K562 (cell line): ENCODE measurements around the gene OSBPL3. TPM values are rescaled to one million over a fixed set of nuclear protein-coding genes. Genes with fewer than 3 reads are reported as not detected.

Experiments used
- ARNT ChIP-seq, 2 experiments: fragments of 450-650 bp; IDR thresholded peaks; 2 replicates each; pipeline ENCODE4 v1.6.1; 2016; ENCODE audit warnings: mild to moderate bottlenecking in 1 of 2
- BCLAF1 ChIP-seq, 2 experiments: fragments of 450-650 bp in 1 of 2; IDR thresholded peaks; 2 replicates each; pipeline ENCODE4 v1.6.1; 2011 to 2017; ENCODE audit warnings: low read depth in 2 of 2, antibody characterized with exemption in 1 of 2, borderline replicate concordance in 1 of 2, low read length in 1 of 2, mild to moderate bottlenecking in 1 of 2, mixed read lengths in 1 of 2; ENCODE audit not compliant: control insufficient read depth in 1 of 2
- CSDE1 ChIP-seq, 2 experiments: fragments of 450-650 bp; IDR thresholded peaks; 2 replicates each; pipeline ENCODE4 v1.6.1; 2016; ENCODE audit warnings: mild to moderate bottlenecking in 1 of 2
- CTBP1 ChIP-seq: fragments of 450-650 bp; IDR thresholded peaks from 2 replicates; pipeline ENCODE4 v1.6.1; 2016; ENCODE audit warnings: borderline replicate concordance
- ESRRB ChIP-seq: fragments of 250-450 bp; sonication (Bioruptor Pico); IDR thresholded peaks from 2 replicates; pipeline ENCODE4 v1.5.0; 2020; ENCODE audit warnings: mild to moderate bottlenecking, moderate library complexity, borderline replicate concordance
- ETV1 ChIP-seq: fragments of 450-650 bp; conservative IDR thresholded peaks from 2 replicates; pipeline ENCODE4 v1.6.1; 2016; ENCODE audit warnings: missing genetic modification characterization, control low read depth, low read depth, missing compliant biosample characterization
- ETV5 ChIP-seq: sonication (generic); formaldehyde crosslinking; IDR thresholded peaks from 2 replicates; pipeline ENCODE4 v1.4.0; 2020; ENCODE audit warnings: low read depth, mild to moderate bottlenecking, missing genetic modification reagents
- FOXA1 ChIP-seq: fragments of 450-650 bp; IDR thresholded peaks from 2 replicates; pipeline ENCODE4 v1.6.1; 2016; ENCODE audit warnings: mild to moderate bottlenecking, borderline replicate concordance
- GATAD2A ChIP-seq: fragments of 450-650 bp; IDR thresholded peaks from 2 replicates; pipeline ENCODE4 v1.6.1; 2017
- HMGXB4 ChIP-seq: sonication (generic); formaldehyde crosslinking; IDR thresholded peaks from 2 replicates; pipeline ENCODE4 v1.8.1; 2023; ENCODE audit warnings: mild to moderate bottlenecking, missing genetic modification reagents
- KDM1A ChIP-seq, 2 experiments: fragments of 450-650 bp; IDR thresholded peaks; 2 replicates each; pipeline ENCODE4 v1.6.1; 2016; ENCODE audit warnings: mild to moderate bottlenecking in 2 of 2
- KLF16 ChIP-seq: IDR thresholded peaks from 2 replicates; pipeline ENCODE4 v1.6.1; 2016; ENCODE audit warnings: antibody characterized with exemption
- MAFF ChIP-seq: IDR thresholded peaks from 2 replicates; pipeline ENCODE4 v1.6.1; 2012; ENCODE audit warnings: low read length, improper control_type of control experiment
- MAFK ChIP-seq: IDR thresholded peaks from 2 replicates; pipeline ENCODE4 v1.6.1; 2011; ENCODE audit warnings: low read length, improper control_type of control experiment
- NFE2 ChIP-seq: IDR thresholded peaks from 2 replicates; pipeline ENCODE4 v1.6.1; 2014; ENCODE audit warnings: antibody characterized with exemption, low read depth
- NFRKB ChIP-seq: fragments of 450-650 bp; IDR thresholded peaks from 2 replicates; pipeline ENCODE4 v1.6.1; 2016; ENCODE audit warnings: low read depth
- NR2C2 ChIP-seq, 2 experiments: fragments of 200-800 bp in 1 of 2; sonication (Bioruptor generic) in 1 of 2; sonication (generic) in 1 of 2; formaldehyde crosslinking in 1 of 2; IDR thresholded peaks; 2 replicates each; pipeline versions ENCODE4 v1.6.1 to v1.8.0; 2016 to 2022; ENCODE audit warnings: mild to moderate bottlenecking in 1 of 2, missing compliant biosample characterization in 1 of 2, missing genetic modification characterization in 1 of 2, missing genetic modification reagents in 1 of 2
- RAD21 ChIP-seq, 2 experiments: fragments of 250-450 bp in 1 of 2; fragments of 450-650 bp in 1 of 2; sonication (Bioruptor Pico) in 1 of 2; formaldehyde crosslinking in 1 of 2; IDR thresholded peaks in 1 of 2; conservative IDR thresholded peaks in 1 of 2; 2 replicates each; pipeline versions ENCODE4 v1.4.0 to v1.8.0; 2020 to 2022; ENCODE audit warnings: mild to moderate bottlenecking in 2 of 2, moderate library complexity in 1 of 2
- RBM14 ChIP-seq: fragments of 200-400 bp; formaldehyde crosslinking; IDR thresholded peaks from 2 replicates; pipeline ENCODE4 v1.6.1; 2018; ENCODE audit warnings: low read depth, mild to moderate bottlenecking, low read length, moderate library complexity, borderline replicate concordance; ENCODE audit not compliant: insufficient read depth
- ZFX ChIP-seq: sonication (generic); formaldehyde crosslinking; IDR thresholded peaks from 2 replicates; pipeline ENCODE4 v1.8.0; 2022; ENCODE audit warnings: mild to moderate bottlenecking, missing genetic modification reagents, moderate library complexity
- ZNF197 ChIP-seq: fragments of 200-800 bp; sonication (Bioruptor generic); IDR thresholded peaks from 2 replicates; pipeline ENCODE4 v1.6.1; 2016; ENCODE audit warnings: low read depth, missing genetic modification characterization, missing compliant biosample characterization
- ZNF655 ChIP-seq: fragments of 250-450 bp; sonication (Bioruptor Pico); IDR thresholded peaks from 2 replicates; pipeline ENCODE4 v1.5.0; 2021
- polyA plus RNA-seq, 8 experiments: library from polyadenylated mRNA; depleted of rRNA in 4 of 8; stranded (reverse) in 5 of 8; unstranded in 3 of 8; fragments of >200 nt; fragmentation: Nextera tagmentation in 2 of 8; fragmentation: Illumina TruSeq in 1 of 8; extraction: Ambion mirVana in 2 of 8; extraction: Trizol in 1 of 8; gene quantifications; 2 replicates each; pipeline versions ENCODE4 v1.2.1 to v1.2.3, GENCODE V29; 2011 to 2014; ENCODE audit warnings: inconsistent platforms in 1 of 8, missing spikeins in 1 of 8
- total RNA-seq, 7 experiments: library from RNA; depleted of rRNA in 6 of 7; stranded (reverse); fragments of >200 nt in 6 of 7; fragmentation: Illumina TruSeq in 2 of 7; extraction: Trizol in 2 of 7; gene quantifications; 2 replicates each; pipeline versions ENCODE4 v1.2.1 to v1.2.3, GENCODE V29; 2011 to 2021; ENCODE audit warnings: low replicate concordance in 1 of 7

The OSBPL3 gene
- total and polyA plus RNA-seq, 9 of the 15 experiments (the other 6 are each of a cell fraction or from before 2014, with no cell fraction given) = 4.8 to 37.2 (median 26.5) TPM

GRCh38 chr7:24819916-24820689 lies 159.9 kb downstream of the OSBPL3 start (continued):
- TF ChIP-seq MAFK = no peak
- TF ChIP-seq GATAD2A = no peak
- 0 out of 4 replicates have a peak, but pooled peaks of 1 of the 2 experiments have one; percentile 27 for TF ChIP-seq CSDE1 (IDR thresholded peaks at IDR 0.05)
- TF ChIP-seq RAD21 (CRISPR knock-in tag; conservative IDR thresholded peaks at IDR 0.05 in 1 of 2, IDR thresholded peaks at IDR 0.05 in 1 of 2) = peak; percentile 94 to 97
- TF ChIP-seq ZNF197 (CRISPR knock-in tag) = no peak
- peak; percentile 71; the same call in 1 of the 2 replicates for TF ChIP-seq CTBP1
- no peak for TF ChIP-seq NR2C2 (CRISPR knock-in tag; IDR thresholded peaks at IDR 0.05)
- 0 out of 2 replicates have a peak, but pooled peaks have one; percentile 15 for TF ChIP-seq NR2C2 (tag; IDR thresholded peaks at IDR 0.05)
- no peak for TF ChIP-seq KDM1A (IDR thresholded peaks at IDR 0.05)
- TF ChIP-seq BCLAF1 (IDR thresholded peaks at IDR 0.05; ENCODE audit: borderline replicate concordance in 1 of 2, control insufficient read depth in 1 of 2, low read depth in 2 of 2, low read length in 1 of 2) = no peak
- TF ChIP-seq ETV1 (tag) = peak; percentile 87
- TF ChIP-seq ZNF655 (CRISPR knock-in tag) = no peak
- TF ChIP-seq FOXA1 = no peak
- no peak for TF ChIP-seq ESRRB (CRISPR knock-in tag)
- no peak for TF ChIP-seq NFRKB
- 0 out of 2 replicates have a peak, but pooled peaks have one; percentile 41 for TF ChIP-seq KLF16
- TF ChIP-seq ARNT (IDR thresholded peaks at IDR 0.05) = peak in 1 of 2 experiments; percentile 48; a peak in 1 of 4 replicates
- no peak for TF ChIP-seq MAFF
- TF ChIP-seq RBM14 = no peak
- peak; percentile 63; the same call in 1 of the 2 replicates for TF ChIP-seq ETV5 (CRISPR knock-in tag)
- no peak for TF ChIP-seq NFE2
- no peak for TF ChIP-seq HMGXB4 (CRISPR knock-in tag)
- TF ChIP-seq ZFX (CRISPR knock-in tag) = peak; percentile 51; the same call in 1 of the 2 replicates
